GM19395 (cell line): ENCODE measurements around the gene SFR1.
"Not testable (repeated sequence)": the region's sequence is repeated elsewhere in the genome, so short reads cannot be mapped to it uniquely, and the experiment has no call there.

Experiments
- ATAC-seq: cut with Tn5 transposase; IDR thresholded peaks from one replicate; pipeline ENCODE4 v1.9.1; 2021; ENCODE audit warnings: mild to moderate bottlenecking, moderate library complexity; ENCODE audit not compliant: unreplicated experiment

Gene SFR1

DNA sequence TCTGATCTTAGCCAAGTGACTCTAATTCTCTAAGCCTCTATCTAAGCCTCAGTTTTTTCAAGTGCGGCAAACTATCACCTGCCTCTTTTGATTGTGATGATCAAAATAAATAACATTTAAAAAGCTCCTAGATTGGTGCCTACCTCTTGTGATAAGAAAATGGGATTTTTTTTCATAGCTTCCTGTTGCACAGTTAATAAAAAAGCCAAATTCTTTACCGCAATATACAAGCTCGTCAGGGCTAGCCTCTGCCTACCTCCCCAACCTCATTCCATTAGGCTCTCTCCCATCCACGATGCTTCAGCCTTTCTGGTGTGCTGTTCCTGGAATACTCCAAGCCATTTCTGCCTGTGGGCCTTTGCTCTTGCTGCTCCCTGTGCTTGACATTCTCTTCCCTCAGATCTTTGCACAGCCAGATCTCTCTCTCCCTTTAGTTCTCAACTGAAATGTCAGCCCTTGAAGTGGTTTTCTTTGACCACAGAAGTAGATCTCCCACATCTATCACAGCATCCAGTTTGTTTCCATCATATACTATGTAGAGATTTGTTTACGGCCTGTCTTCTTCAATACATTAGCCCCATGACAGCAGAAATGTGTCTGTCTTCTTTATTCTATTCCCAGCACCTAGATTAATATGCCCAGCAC, 48.8 kb downstream of the SFR1 start:
- no peak for ATAC-seq

- ATAC-seq = not testable (repeated sequence)
Observed at GRCh38 chr10:104174136-104174535, 52.2 kb downstream of the SFR1 start.
